GM06990 (cell line): ENCODE results near the gene MYOD1.

Experiments
- DNase-seq: peaks from one replicate; pipeline ENCODE4 v3.0.0-alpha.2; 2011; ENCODE audit not compliant: insufficient read length; ENCODE audit errors: extremely low read depth
- H3K27me3 ChIP-seq: replicated peaks from 2 replicates; pipeline ENCODE4 v1.6.0; 2011; ENCODE audit warnings: low read length; ENCODE audit not compliant: control insufficient read depth, insufficient read depth
- H3K36me3 ChIP-seq: 2 replicates; pipeline ENCODE4 v1.5.1; 2011; ENCODE audit warnings: low read length; ENCODE audit not compliant: control insufficient read depth, insufficient read depth
- H3K4me3 ChIP-seq: replicated peaks from 2 replicates; pipeline ENCODE4 v1.5.1; 2011; ENCODE audit warnings: low read depth, mild to moderate bottlenecking, control low read depth, low read length
- TF ChIP-seq, protein P1 (sequence below): IDR thresholded peaks from 2 replicates; pipeline ENCODE4 v1.5.1; 2011; ENCODE audit warnings: low read length, control low read depth, mild to moderate bottlenecking, inconsistent platforms; ENCODE audit not compliant: insufficient read depth, poor library complexity, severe bottlenecking

MYOD1 gene

DNA sequence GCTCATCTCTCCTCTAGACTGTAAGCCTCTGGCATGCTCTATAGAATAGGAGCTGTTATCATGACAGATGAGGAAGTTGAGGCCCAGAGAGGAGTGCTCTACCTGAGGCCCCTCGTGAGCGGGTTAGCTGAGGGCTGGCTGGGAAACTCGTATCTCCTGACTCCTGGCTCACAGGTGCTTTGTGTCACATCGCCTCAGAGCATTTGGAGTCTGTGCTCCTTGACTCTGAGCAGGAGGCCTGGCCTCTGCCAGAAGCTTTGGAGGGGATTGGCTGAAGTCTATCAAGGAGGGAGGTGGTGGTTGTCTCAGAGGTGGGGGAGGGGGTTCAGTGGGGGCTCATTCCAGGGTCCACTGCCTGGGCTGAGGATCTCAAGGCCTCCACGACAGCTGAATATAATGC, 22.6 kb downstream of the MYOD1 start:
- TF ChIP-seq, protein P1, sequence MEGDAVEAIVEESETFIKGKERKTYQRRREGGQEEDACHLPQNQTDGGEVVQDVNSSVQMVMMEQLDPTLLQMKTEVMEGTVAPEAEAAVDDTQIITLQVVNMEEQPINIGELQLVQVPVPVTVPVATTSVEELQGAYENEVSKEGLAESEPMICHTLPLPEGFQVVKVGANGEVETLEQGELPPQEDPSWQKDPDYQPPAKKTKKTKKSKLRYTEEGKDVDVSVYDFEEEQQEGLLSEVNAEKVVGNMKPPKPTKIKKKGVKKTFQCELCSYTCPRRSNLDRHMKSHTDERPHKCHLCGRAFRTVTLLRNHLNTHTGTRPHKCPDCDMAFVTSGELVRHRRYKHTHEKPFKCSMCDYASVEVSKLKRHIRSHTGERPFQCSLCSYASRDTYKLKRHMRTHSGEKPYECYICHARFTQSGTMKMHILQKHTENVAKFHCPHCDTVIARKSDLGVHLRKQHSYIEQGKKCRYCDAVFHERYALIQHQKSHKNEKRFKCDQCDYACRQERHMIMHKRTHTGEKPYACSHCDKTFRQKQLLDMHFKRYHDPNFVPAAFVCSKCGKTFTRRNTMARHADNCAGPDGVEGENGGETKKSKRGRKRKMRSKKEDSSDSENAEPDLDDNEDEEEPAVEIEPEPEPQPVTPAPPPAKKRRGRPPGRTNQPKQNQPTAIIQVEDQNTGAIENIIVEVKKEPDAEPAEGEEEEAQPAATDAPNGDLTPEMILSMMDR, result no peak
- DNase-seq, result no peak
- Histone ChIP-seq H3K4me3 (no peak overlapping the region), H3K36me3 (no peaks in the 10 kb centered on the region), H3K27me3 (peaks cover 2% of the 10 kb centered on the region)

DNA sequence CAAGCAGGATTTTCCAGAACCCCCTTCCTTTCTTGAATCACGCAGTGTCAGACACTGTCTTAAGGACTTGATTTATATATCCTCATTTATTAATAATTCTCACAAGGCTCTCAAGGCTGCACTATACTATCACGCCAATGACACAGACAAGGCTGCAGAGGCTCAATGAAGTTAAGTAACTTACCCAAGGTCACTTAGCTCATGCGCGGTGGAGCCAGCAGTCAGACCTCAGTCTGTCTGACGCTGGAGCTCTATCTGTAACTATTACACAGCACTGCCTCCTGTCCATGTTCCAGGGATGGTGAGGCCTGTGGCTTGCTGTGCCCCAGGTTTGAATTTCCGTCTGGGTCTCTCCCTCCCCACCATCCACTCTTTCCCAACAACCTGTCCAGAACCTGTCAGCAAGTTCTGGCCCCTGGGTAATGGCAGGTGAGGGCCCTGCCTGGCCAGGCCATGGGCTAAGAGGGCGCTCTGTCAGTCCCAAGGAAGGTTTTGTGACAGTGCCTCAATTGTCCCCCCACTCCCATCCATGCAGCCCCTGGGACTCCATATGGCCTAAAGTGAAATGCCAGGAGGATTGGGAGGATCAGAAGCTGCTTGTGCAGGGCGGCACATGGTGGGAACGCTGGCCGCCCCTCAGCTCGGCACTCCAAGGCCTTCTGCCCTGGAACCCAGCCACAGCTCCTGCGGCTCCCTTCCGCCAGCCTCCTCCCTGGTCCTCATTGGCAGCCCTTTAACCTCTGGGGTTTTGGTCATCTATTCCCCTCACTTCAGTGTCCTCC, 23.8 kb downstream of the MYOD1 start:
- Histone ChIP-seq H3K4me3 (no peak overlapping the region), H3K36me3 (no peaks in the 10 kb centered on the region), H3K27me3 (peaks cover 2% of the 10 kb centered on the region)
- TF ChIP-seq, protein P1, result no peak
- no peak for DNase-seq

DNA sequence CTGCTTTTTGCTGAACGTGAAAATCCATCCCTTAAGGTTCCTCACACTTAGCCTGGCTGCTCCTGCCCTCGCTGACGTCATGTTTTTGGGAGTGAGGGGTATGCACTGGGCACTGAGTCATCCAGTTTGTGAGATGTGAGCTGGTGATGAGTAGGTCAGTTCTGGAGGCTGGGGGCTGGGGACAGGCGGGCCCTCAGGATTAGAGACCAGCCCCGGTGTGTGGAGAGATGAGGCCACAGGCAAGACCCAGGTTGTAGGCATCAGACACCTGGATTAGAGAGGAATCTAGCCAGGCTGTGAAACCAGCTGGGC, 24.4 kb downstream of the MYOD1 start:
- Histone ChIP-seq H3K4me3 (no peak overlapping the region), H3K36me3 (no peaks in the 10 kb centered on the region), H3K27me3 (peaks cover 2% of the 10 kb centered on the region)
- TF ChIP-seq, protein P1, result no peak
- no peak for DNase-seq

DNA sequence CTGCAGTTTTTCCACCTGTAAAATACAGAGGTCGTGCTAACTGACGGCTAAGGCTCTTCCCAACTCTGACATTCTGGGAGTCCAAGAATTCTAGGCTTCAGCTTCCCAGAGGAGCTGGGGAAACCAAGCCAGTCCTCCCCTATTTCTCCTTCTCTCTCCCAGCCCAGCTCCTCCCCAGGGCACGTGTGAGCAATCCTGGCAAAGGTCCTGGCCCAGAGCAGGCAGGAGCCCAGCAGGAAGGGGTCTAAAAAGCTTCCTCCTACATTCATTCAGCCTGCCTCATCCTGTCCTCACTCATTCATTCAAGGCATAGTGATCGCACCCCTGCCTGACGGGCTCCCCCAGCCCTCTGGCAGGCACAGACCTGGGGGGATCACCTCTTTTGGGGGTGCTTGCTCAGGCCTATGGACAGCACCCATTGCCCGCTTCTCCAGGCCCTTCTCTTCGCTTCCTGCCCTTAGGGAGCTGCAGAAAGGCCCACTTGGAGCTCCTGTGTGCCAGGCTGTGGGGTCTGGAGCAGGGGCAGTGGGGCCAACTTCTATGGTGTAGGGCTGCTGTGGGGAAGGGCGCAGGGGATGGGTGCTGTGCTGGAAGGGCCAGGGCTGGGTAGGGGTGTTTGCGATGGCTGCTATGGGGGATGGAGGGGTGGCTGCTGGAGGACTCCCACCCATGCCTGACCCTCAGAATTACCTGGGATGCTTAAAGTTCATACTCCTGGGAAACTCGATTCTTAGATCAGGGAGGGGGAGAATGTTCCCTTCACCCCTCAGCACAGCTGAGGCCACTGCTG, 25.0 kb downstream of the MYOD1 start:
- Histone ChIP-seq H3K27me3 (peaks cover 4% of the 10 kb centered on the region), H3K36me3 (no peaks in the 10 kb centered on the region), H3K4me3 (no peak overlapping the region)
- DNase-seq, result no peak
- TF ChIP-seq, protein P1, result no peak

DNA sequence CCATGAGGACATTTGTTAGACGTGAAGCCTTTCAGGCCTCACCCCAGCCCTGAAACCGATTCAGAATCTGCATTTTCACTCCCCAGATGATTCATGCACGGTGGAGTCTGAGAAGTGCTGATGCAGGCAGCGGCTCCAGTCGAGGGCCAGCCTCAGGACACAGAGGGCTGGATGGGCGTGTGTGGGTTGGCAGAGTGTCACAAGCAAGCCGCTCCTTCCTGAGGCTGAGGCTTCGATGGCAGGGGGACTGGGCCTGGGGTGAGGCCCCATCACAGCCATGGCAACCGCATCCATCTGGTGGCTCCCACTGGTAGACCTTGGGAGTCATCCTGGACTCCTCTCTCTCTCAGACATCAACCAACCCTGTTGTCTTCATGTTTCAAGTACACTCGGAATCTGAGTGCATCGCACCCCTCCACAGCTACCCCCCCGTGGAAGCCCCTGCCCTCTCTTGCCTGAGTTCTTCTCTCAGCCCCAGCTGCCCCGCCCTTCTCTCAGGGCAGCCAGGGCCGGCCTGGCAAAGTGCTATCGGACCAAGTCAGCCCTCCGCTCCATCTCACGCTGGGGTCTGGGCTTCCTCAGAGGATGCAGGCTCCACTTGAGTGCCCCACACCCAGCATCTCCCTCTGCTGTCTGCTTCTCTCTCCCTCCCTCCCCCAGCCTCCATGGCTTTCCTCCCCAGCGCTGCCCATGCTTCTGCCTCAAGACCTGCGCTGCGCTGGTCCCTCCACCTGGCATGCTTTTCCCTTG, 25.8 kb downstream of the MYOD1 start:
- H3K36me3 ChIP-seq, result no peaks in the 10 kb centered on the region
- DNase-seq, result no peak
- TF ChIP-seq, protein P1, result no peak
- H3K27me3 ChIP-seq, result peaks cover 4% of the 10 kb centered on the region
- no peak overlapping the region for H3K4me3 ChIP-seq
